Measurements from ENCODE around the gene CFAP74. TPM values are rescaled to one million over a fixed set of nuclear protein-coding genes. Genes with fewer than 3 reads are reported as not detected.

The CFAP74 gene
- total and polyA plus RNA-seq, 2 of the 13 experiments (the other 11 are each of a cell fraction or from before 2014, with no cell fraction given), result 0.27 to 0.62 TPM

DNA sequence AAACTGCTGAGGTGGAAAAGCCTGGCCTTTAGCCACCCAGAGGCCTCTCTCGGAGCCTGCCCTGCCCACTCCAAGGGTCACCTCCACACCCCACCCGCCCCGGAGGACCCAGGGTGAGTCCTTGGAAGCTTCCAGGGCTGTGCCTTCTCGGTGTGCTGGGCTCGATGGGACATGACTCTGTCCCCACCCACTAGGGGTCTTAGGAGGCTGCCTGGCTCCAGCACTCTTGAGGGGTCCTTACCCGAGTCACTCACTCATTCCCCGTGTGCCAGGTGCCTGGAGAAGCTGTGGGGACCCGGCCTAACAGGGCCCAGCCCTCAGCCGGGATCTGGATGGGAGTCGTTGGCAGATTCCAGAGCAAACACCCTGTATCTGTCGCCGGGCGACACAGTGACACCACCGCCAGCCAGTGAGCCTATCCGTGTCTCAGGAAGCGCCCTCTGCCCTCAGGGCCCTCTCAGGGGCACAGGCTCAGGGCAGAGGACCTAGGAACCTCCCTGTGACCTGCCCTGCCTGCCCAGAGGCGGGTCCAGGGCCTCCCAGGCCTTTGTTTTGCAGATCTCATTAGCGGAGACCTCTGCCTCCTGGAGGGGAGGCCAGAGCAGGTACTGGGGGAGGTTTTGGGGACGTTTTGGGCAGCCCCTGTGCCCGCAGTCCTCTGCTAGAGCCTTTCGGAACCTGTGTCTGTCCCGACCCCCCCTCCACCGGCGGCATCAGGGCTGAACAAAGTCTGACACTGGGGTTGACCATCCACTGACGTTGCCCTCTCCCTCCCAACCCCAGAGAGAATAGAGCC lies 43.6 kb upstream of the CFAP74 start (continued):
- TF ChIP-seq SP4 (CRISPR knock-in tag; IDR thresholded peaks at IDR 0.05) (peak; percentile 62; the same call in 1 of the 2 replicates), ELF1 (CRISPR knock-in tag; IDR thresholded peaks at IDR 0.05) (0 out of 2 replicates have a peak, but pooled peaks have one; percentile 48), LCORL (IDR thresholded peaks at IDR 0.05) (no peak), LCORL (CRISPR knock-in tag; IDR thresholded peaks at IDR 0.05) (peak; percentile 86), ZNF619 (CRISPR knock-in tag; IDR thresholded peaks at IDR 0.05) (peak; percentile 48; the same call in 1 of the 2 replicates), HOXA3 (CRISPR knock-in tag; IDR thresholded peaks at IDR 0.05) (peak; percentile 63), HIVEP1 (CRISPR knock-in tag; IDR thresholded peaks at IDR 0.05) (peak; percentile 53; the same call in 1 of the 2 replicates), RNF2 (conservative IDR thresholded peaks at IDR 0.05; ENCODE audit: low read depth) (no peak), SP1 (IDR thresholded peaks at IDR 0.05) (no peak), SP1 (CRISPR knock-in tag; IDR thresholded peaks at IDR 0.05) (no peak), DPF2 (CRISPR knock-in tag; IDR thresholded peaks at IDR 0.05; ENCODE audit: borderline replicate concordance, low read depth) (peak; percentile 30; the same call in 1 of the 2 replicates), ZNF777 (CRISPR knock-in tag; IDR thresholded peaks at IDR 0.05) (0 out of 2 replicates have a peak, but pooled peaks have one; percentile 21)
- TF ChIP-seq, protein P1, sequence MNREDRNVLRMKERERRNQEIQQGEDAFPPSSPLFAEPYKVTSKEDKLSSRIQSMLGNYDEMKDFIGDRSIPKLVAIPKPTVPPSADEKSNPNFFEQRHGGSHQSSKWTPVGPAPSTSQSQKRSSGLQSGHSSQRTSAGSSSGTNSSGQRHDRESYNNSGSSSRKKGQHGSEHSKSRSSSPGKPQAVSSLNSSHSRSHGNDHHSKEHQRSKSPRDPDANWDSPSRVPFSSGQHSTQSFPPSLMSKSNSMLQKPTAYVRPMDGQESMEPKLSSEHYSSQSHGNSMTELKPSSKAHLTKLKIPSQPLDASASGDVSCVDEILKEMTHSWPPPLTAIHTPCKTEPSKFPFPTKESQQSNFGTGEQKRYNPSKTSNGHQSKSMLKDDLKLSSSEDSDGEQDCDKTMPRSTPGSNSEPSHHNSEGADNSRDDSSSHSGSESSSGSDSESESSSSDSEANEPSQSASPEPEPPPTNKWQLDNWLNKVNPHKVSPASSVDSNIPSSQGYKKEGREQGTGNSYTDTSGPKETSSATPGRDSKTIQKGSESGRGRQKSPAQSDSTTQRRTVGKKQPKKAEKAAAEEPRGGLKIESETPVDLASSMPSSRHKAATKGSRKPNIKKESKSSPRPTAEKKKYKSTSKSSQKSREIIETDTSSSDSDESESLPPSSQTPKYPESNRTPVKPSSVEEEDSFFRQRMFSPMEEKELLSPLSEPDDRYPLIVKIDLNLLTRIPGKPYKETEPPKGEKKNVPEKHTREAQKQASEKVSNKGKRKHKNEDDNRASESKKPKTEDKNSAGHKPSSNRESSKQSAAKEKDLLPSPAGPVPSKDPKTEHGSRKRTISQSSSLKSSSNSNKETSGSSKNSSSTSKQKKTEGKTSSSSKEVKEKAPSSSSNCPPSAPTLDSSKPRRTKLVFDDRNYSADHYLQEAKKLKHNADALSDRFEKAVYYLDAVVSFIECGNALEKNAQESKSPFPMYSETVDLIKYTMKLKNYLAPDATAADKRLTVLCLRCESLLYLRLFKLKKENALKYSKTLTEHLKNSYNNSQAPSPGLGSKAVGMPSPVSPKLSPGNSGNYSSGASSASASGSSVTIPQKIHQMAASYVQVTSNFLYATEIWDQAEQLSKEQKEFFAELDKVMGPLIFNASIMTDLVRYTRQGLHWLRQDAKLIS (CRISPR knock-in tag; IDR thresholded peaks at IDR 0.05), result 0 out of 2 replicates have a peak, but pooled peaks have one; percentile 54
- TF ChIP-seq, protein P2, sequence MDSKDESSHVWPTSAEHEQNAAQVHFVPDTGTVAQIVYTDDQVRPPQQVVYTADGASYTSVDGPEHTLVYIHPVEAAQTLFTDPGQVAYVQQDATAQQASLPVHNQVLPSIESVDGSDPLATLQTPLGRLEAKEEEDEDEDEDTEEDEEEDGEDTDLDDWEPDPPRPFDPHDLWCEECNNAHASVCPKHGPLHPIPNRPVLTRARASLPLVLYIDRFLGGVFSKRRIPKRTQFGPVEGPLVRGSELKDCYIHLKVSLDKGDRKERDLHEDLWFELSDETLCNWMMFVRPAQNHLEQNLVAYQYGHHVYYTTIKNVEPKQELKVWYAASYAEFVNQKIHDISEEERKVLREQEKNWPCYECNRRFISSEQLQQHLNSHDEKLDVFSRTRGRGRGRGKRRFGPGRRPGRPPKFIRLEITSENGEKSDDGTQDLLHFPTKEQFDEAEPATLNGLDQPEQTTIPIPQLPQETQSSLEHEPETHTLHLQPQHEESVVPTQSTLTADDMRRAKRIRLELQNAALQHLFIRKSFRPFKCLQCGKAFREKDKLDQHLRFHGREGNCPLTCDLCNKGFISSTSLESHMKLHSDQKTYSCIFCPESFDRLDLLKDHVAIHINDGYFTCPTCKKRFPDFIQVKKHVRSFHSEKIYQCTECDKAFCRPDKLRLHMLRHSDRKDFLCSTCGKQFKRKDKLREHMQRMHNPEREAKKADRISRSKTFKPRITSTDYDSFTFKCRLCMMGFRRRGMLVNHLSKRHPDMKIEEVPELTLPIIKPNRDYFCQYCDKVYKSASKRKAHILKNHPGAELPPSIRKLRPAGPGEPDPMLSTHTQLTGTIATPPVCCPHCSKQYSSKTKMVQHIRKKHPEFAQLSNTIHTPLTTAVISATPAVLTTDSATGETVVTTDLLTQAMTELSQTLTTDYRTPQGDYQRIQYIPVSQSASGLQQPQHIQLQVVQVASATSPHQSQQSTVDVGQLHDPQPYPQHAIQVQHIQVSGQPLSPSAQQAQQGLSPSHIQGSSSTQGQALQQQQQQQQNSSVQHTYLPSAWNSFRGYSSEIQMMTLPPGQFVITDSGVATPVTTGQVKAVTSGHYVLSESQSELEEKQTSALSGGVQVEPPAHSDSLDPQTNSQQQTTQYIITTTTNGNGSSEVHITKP (CRISPR knock-in tag; IDR thresholded peaks at IDR 0.05; ENCODE audit: low read depth), result peak; percentile 70; the same call in 1 of the 2 replicates
- TF ChIP-seq, protein P3, sequence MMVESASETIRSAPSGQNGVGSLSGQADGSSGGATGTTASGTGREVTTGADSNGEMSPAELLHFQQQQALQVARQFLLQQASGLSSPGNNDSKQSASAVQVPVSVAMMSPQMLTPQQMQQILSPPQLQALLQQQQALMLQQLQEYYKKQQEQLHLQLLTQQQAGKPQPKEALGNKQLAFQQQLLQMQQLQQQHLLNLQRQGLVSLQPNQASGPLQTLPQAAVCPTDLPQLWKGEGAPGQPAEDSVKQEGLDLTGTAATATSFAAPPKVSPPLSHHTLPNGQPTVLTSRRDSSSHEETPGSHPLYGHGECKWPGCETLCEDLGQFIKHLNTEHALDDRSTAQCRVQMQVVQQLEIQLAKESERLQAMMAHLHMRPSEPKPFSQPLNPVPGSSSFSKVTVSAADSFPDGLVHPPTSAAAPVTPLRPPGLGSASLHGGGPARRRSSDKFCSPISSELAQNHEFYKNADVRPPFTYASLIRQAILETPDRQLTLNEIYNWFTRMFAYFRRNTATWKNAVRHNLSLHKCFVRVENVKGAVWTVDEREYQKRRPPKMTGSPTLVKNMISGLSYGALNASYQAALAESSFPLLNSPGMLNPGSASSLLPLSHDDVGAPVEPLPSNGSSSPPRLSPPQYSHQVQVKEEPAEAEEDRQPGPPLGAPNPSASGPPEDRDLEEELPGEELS (CRISPR knock-in tag; IDR thresholded peaks at IDR 0.05), result peak; percentile 43; the same call in 1 of the 2 replicates
- TF ChIP-seq, protein P4, sequence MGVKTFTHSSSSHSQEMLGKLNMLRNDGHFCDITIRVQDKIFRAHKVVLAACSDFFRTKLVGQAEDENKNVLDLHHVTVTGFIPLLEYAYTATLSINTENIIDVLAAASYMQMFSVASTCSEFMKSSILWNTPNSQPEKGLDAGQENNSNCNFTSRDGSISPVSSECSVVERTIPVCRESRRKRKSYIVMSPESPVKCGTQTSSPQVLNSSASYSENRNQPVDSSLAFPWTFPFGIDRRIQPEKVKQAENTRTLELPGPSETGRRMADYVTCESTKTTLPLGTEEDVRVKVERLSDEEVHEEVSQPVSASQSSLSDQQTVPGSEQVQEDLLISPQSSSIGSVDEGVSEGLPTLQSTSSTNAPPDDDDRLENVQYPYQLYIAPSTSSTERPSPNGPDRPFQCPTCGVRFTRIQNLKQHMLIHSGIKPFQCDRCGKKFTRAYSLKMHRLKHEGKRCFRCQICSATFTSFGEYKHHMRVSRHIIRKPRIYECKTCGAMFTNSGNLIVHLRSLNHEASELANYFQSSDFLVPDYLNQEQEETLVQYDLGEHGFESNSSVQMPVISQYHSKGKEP (CRISPR knock-in tag; IDR thresholded peaks at IDR 0.05), result no peak
- TF ChIP-seq, protein P5, sequence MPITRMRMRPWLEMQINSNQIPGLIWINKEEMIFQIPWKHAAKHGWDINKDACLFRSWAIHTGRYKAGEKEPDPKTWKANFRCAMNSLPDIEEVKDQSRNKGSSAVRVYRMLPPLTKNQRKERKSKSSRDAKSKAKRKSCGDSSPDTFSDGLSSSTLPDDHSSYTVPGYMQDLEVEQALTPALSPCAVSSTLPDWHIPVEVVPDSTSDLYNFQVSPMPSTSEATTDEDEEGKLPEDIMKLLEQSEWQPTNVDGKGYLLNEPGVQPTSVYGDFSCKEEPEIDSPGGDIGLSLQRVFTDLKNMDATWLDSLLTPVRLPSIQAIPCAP (CRISPR knock-in tag; IDR thresholded peaks at IDR 0.05; ENCODE audit: low read depth), result no peak

Data from HepG2 (cell line).